Measurements from ENCODE around the gene FRMD4B. TPM values are rescaled to one million over a fixed set of nuclear protein-coding genes. Genes with fewer than 3 reads are reported as not detected.

Gene FRMD4B
- total RNA-seq, 1 experiment from 2014 or later, result 0.90 TPM

DNA sequence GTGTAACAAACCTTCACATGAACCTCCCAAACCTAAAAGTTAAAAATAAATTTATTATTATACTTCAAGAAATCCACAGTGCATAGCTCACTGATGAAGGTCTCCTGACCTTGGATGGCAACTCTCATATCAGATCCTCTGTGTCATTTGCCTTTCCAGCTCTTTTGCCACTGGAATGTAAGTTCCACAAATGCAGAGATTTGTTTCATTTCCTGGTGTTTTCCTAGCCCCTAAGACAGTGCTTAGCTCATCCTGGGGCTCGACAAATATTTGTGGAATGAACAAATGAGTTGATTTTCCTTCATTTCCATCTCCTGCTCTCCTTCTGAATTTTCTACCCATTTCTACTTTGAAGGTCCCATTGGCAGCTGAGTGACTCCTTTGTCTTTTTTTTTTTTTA, 56.0 kb downstream of the FRMD4B start:
- no peak overlapping the region for H3K27ac ChIP-seq (ENCODE audit: low read length)
- CTCF ChIA-PET, result no interaction called here
- no peaks in the 10 kb centered on the region for H3K36me3 ChIP-seq (ENCODE audit: control insufficient read depth, insufficient read depth, low read length)
- POLR2A ChIA-PET, result no interaction called here
- H3K27me3 ChIP-seq (ENCODE audit: control insufficient read depth, insufficient read depth, low read length), result no peaks in the 10 kb centered on the region
- in situ Hi-C loops (cut with HindIII; ENCODE audit: low pct_unique_long_range_greater_than_20kb, low sequenced_read_pairs), result no loop called here
- TF ChIP-seq POLR2AphosphoS5 (IDR thresholded peaks at IDR 0.05; ENCODE audit: low read depth, low read length) (no peak), TCF7L2 (IDR thresholded peaks at IDR 0.05; ENCODE audit: low read depth, low read length) (no peak), SIN3A (IDR thresholded peaks at IDR 0.05; ENCODE audit: borderline replicate concordance, insufficient read depth, low read depth, low read length) (no peak)
- TF ChIP-seq, protein P1, sequence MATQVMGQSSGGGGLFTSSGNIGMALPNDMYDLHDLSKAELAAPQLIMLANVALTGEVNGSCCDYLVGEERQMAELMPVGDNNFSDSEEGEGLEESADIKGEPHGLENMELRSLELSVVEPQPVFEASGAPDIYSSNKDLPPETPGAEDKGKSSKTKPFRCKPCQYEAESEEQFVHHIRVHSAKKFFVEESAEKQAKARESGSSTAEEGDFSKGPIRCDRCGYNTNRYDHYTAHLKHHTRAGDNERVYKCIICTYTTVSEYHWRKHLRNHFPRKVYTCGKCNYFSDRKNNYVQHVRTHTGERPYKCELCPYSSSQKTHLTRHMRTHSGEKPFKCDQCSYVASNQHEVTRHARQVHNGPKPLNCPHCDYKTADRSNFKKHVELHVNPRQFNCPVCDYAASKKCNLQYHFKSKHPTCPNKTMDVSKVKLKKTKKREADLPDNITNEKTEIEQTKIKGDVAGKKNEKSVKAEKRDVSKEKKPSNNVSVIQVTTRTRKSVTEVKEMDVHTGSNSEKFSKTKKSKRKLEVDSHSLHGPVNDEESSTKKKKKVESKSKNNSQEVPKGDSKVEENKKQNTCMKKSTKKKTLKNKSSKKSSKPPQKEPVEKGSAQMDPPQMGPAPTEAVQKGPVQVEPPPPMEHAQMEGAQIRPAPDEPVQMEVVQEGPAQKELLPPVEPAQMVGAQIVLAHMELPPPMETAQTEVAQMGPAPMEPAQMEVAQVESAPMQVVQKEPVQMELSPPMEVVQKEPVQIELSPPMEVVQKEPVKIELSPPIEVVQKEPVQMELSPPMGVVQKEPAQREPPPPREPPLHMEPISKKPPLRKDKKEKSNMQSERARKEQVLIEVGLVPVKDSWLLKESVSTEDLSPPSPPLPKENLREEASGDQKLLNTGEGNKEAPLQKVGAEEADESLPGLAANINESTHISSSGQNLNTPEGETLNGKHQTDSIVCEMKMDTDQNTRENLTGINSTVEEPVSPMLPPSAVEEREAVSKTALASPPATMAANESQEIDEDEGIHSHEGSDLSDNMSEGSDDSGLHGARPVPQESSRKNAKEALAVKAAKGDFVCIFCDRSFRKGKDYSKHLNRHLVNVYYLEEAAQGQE (IDR thresholded peaks at IDR 0.05; ENCODE audit: insufficient read depth in 1 of 2, low read depth in 2 of 2, low read length in 1 of 2), result no peak
- TF ChIP-seq, protein P2, sequence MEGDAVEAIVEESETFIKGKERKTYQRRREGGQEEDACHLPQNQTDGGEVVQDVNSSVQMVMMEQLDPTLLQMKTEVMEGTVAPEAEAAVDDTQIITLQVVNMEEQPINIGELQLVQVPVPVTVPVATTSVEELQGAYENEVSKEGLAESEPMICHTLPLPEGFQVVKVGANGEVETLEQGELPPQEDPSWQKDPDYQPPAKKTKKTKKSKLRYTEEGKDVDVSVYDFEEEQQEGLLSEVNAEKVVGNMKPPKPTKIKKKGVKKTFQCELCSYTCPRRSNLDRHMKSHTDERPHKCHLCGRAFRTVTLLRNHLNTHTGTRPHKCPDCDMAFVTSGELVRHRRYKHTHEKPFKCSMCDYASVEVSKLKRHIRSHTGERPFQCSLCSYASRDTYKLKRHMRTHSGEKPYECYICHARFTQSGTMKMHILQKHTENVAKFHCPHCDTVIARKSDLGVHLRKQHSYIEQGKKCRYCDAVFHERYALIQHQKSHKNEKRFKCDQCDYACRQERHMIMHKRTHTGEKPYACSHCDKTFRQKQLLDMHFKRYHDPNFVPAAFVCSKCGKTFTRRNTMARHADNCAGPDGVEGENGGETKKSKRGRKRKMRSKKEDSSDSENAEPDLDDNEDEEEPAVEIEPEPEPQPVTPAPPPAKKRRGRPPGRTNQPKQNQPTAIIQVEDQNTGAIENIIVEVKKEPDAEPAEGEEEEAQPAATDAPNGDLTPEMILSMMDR (IDR thresholded peaks at IDR 0.05), result no peak
- H3K9me3 ChIP-seq (ENCODE audit: control insufficient read depth, insufficient read depth, low read depth, low read length), result no peaks in the 10 kb centered on the region
- no peaks in the 10 kb centered on the region for H3K4me1 ChIP-seq (ENCODE audit: control insufficient read depth, insufficient read depth, low read length)
- intact Hi-C loops (cut with micrococcal nuclease; ENCODE audit: unreplicated experiment), result no loop called here
- ATAC-seq (no peak), DNase-seq (ENCODE audit: low read depth, low spot score) (no peak)
- no peak overlapping the region for H3K4me3 ChIP-seq (ENCODE audit: low read depth in 2 of 2, low read length in 2 of 2)
- BruUV-seq (replicated peaks), result no TSS peak

DNA sequence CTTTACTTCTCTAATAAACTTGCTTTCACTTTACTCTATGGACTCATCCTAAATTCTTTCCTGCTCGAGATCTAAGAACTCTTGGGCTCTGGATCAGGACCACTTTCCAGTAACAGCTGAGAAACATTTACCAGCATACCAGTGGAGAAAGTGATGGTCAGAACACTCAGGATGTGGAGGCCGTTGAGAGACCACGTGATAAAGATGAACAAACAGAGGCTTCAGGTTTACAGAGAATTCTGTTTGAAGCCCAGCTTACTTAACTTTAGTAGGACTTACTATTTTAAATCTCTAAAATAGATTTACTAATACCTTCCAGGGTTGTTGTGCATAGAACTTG, 57.0 kb downstream of the FRMD4B start:
- ChIA-PET CTCF (no interaction called here), POLR2A (no interaction called here)
- TF ChIP-seq POLR2AphosphoS5 (IDR thresholded peaks at IDR 0.05; ENCODE audit: low read depth, low read length) (no peak), TCF7L2 (IDR thresholded peaks at IDR 0.05; ENCODE audit: low read depth, low read length) (no peak), SIN3A (IDR thresholded peaks at IDR 0.05; ENCODE audit: borderline replicate concordance, insufficient read depth, low read depth, low read length) (no peak)
- TF ChIP-seq, protein P1 (IDR thresholded peaks at IDR 0.05; ENCODE audit: insufficient read depth in 1 of 2, low read depth in 2 of 2, low read length in 1 of 2), result no peak
- TF ChIP-seq, protein P2 (IDR thresholded peaks at IDR 0.05), result no peak
- Histone ChIP-seq H3K27ac (ENCODE audit: low read length) (no peak overlapping the region), H3K36me3 (ENCODE audit: control insufficient read depth, insufficient read depth, low read length) (no peaks in the 10 kb centered on the region), H3K9me3 (ENCODE audit: control insufficient read depth, insufficient read depth, low read depth, low read length) (no peaks in the 10 kb centered on the region), H3K27me3 (ENCODE audit: control insufficient read depth, insufficient read depth, low read length) (no peaks in the 10 kb centered on the region), H3K4me3 (ENCODE audit: low read depth in 2 of 2, low read length in 2 of 2) (no peak overlapping the region), H3K4me1 (ENCODE audit: control insufficient read depth, insufficient read depth, low read length) (no peaks in the 10 kb centered on the region)
- DNase-seq (ENCODE audit: low read depth, low spot score), result no peak
- intact Hi-C loops (cut with micrococcal nuclease; ENCODE audit: unreplicated experiment), result no loop called here
- in situ Hi-C loops (cut with HindIII; ENCODE audit: low pct_unique_long_range_greater_than_20kb, low sequenced_read_pairs), result no loop called here
- BruUV-seq (replicated peaks), result no TSS peak
- ATAC-seq, result no peak
